Measurements from ENCODE around the gene LPP.

Gene LPP

DNA sequence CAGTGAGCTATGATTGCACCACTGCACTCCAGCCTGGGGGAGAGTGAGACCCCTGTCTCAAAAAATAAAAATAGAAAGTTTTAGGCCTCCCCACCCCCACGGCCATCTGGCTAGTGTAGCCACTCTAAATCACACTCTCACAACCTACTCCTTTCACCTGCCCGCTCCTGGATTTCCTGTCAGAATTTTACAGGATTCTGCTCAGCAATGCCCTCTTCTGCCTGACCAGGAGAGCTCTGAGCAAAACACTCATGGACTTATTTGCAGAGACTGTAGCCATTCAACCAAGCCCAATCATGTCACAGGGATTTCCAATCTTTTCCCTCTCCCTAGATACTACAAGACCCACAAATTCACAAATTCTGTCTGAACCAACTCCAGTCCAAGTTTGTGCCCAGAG is 775.2 kb downstream of the LPP start:
- DNase-seq (ENCODE audit: low read depth in 3 of 3, low spot score in 1 of 3) = no peak

DNA sequence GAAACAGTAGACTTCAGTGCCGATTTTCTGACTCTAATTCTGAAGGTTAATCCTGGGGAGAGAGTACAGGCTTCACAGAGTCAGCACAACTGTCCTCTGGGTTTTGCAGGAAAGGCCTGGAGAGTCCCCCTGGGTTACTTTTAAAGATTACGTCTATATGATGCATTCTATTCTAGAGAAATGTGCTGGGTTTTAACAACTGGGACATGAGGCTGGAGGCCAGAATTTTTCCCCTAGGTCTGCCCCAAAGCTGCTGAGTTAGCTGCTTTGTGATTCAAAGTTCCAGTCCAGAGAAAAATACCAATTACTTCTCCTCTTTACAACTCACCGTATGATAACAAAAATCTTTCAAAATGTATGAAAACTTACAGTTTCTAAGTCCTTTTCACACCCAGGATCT is 777.1 kb downstream of the LPP start:
- no peak for DNase-seq (ENCODE audit: low read depth in 3 of 3, low spot score in 1 of 3)

GRCh38 chr3:188931531-188931930 is 777.6 kb downstream of the LPP start:
- DNase-seq (ENCODE audit: low read depth in 3 of 3, low spot score in 1 of 3) = no peak

DNA sequence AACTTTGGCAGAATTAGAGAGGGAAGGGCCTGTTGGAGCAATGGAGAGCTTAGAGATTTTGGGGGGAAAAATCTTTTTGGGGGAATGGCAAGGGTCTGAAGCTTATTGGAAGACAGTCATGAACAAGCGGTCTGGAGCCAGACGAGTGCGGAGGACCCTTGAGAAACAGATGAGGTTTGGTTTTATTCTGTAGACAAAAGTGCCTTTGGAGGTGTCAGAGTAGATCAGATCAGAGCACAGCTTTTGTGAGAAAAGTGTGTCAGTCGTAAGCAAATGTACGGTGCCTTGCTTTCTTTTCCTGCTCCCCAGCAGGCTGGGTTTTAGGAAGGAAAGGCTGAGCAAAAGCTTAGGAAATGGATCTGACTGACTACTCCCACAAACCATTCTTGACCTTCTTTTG is 781.0 kb downstream of the LPP start:
- no peak for DNase-seq (ENCODE audit: low read depth in 3 of 3, low spot score in 1 of 3)

GRCh38 chr3:188936597-188937107 is 782.7 kb downstream of the LPP start:
- DNase-seq (ENCODE audit: low read depth in 3 of 3, low spot score in 1 of 3) = no peak

DNA sequence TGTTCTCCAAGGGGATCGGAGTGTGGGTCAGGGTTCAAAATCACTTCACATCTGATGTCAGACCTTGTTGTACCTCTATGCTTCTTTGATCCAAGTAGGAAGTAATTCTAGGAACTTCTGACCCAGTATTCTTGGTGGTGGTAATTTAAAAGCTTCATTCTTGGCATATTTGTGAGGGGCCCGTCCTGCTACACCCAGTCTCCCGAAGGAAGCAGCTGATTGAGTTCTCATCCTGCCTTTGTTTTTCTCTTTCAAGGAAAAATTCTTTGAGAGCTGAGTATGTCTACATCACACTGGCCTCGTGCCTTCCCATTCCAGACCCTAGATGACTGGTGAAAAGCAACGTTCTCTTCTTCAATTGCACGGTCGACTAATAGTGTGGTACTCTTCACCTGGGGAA is 783.4 kb downstream of the LPP start:
- DNase-seq (ENCODE audit: low read depth in 3 of 3, low spot score in 1 of 3) = no peak

GRCh38 chr3:188938999-188939398 is 785.0 kb downstream of the LPP start:
- DNase-seq (ENCODE audit: low read depth in 3 of 3, low spot score in 1 of 3) = no peak

DNA sequence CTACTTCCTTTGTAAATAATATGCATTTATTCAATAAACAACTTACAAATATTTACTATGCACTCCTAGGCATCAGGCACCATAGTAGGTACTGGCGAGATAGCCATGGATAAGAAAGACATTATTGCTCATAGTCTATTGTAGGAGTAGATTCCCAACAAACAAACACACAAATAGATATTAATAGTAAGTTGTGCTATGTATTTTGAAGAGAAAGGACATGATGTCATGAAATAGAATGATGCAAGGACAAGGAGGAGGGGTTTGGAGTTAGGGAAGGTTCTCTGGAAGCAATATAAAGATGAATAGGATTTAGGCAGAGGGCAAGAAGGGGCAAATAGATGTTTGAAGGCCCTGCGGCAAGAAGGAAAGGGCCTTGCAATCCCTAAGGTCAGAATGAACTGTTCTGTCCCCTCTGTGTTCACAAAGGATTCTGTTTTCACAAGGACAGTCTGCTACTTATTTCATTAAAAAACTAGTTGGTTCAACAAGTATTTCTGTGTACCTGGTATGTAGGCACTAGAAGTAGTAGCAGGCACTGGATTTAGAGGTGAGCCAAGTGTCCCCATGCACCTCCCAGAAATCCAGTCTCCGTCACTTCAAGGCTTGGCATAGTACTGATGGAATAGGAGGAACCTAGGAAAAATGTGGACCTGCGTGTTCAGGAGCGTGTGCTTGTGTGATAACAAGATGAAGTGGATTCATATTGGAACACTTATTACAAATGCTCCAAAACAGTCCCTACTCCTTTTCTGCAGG is 786.0 kb downstream of the LPP start:
- no peak for DNase-seq (ENCODE audit: low read depth in 3 of 3, low spot score in 1 of 3)
